ENCODE data around the gene FARP1. TPM values are rescaled to one million over a fixed set of nuclear protein-coding genes. Genes with fewer than 3 reads are reported as not detected.

The FARP1 gene
- total and polyA plus RNA-seq, 10 of the 15 experiments (the other 5 are each of a cell fraction or from before 2014, with no cell fraction given), result 0.17 to 6.9 (median 0.68) TPM

- BruUV-seq (replicated peaks), result no TSS peak
- ChIA-PET POLR2A (no interaction called here), CTCF (interaction anchor here (2.0 kb wide), 1 partner anchor 12 kb away, joined by 13 read pairs; no protein-coding TSS in a partner anchor), RAD21 (ENCODE audit: unreplicated experiment) (no interaction called here), SMC1A (ENCODE audit: uncharacterized antibody, unreplicated experiment) (interaction anchor here (1.3 to 1.4 kb wide), 2 partner anchors 11 to 27 kb away, joined by 4 to 5 read pairs; no protein-coding TSS in a partner anchor)
- Histone ChIP-seq H3K36me3 (ENCODE audit: control insufficient read depth in 2 of 2, insufficient read depth in 2 of 2, low read length in 1 of 2) (no peaks in the 10 kb centered on the region), H3K4me1 (ENCODE audit: control insufficient read depth, insufficient read depth, low read length) (no peaks in the 10 kb centered on the region), H3K27me3 (replicated peaks in 1 of 2; ENCODE audit: control insufficient read depth in 2 of 2, insufficient read depth in 2 of 2, low read length in 1 of 2) (no peaks in the 10 kb centered on the region), H3K9me3 (replicated peaks; ENCODE audit: control insufficient read depth, insufficient read depth, low read length) (no peaks in the 10 kb centered on the region; the same call in 2 of the 3 replicates), H3K4me3 (no peak overlapping the region), H2AFZ (ENCODE audit: control insufficient read depth, low read depth, low read length) (no peak overlapping the region), H4K20me1 (ENCODE audit: control insufficient read depth, insufficient read depth) (no peaks in the 10 kb centered on the region), H3K4me2 (ENCODE audit: control insufficient read depth, insufficient read depth) (no peak overlapping the region), H3K9ac (ENCODE audit: control insufficient read depth, insufficient read depth, low read length) (no peak overlapping the region), H3K79me2 (ENCODE audit: control insufficient read depth, insufficient read depth, low read length) (no peaks in the 10 kb centered on the region), H3K27ac (ENCODE audit: control insufficient read depth, insufficient read depth) (no peak overlapping the region)
- DNase-seq (ENCODE audit: low read depth, low spot score) (no peak), FAIRE-seq (no peak), ATAC-seq (no peak)
- in situ Hi-C loops (cut with MboI) (no loop called here), intact Hi-C loops (cut with micrococcal nuclease; ENCODE audit: unreplicated experiment) (no loop called here)
- WGBS (ENCODE audit: insufficient coverage, insufficient replicate concordance, low lambda C conversion rate, missing lambda C conversion rate), result 32% methylated on average over 12 of the region's 12 CpGs
- no peak for TF ChIP-seq IKZF1 (conservative IDR thresholded peaks at IDR 0.05)
- no peak for TF ChIP-seq ZBTB11 (CRISPR knock-in tag; IDR thresholded peaks at IDR 0.05)
These were observed 190.6 kb downstream of the FARP1 start for GRCh38 chr13:98333486-98333885.

GRCh38 chr13:98334620-98335205, 191.8 kb downstream of the FARP1 start:
- H3K4me3 ChIP-seq, result no peak overlapping the region
- H3K79me2 ChIP-seq (ENCODE audit: control insufficient read depth, insufficient read depth, low read length), result no peaks in the 10 kb centered on the region
- no peak overlapping the region for H3K9ac ChIP-seq (ENCODE audit: control insufficient read depth, insufficient read depth, low read length)
- DNase-seq (ENCODE audit: low read depth, low spot score), result no peak
- no peaks in the 10 kb centered on the region for H3K27me3 ChIP-seq (replicated peaks in 1 of 2; ENCODE audit: control insufficient read depth in 2 of 2, insufficient read depth in 2 of 2, low read length in 1 of 2)
- RAD21 ChIA-PET (ENCODE audit: unreplicated experiment), result no interaction called here
- H4K20me1 ChIP-seq (ENCODE audit: control insufficient read depth, insufficient read depth), result no peaks in the 10 kb centered on the region
- SMC1A ChIA-PET (ENCODE audit: uncharacterized antibody, unreplicated experiment), result interaction anchor here (1.4 kb wide), 1 partner anchor 60 kb away, joined by 3 read pairs; no protein-coding TSS in a partner anchor
- POLR2A ChIA-PET, result no interaction called here
- in situ Hi-C loops (cut with MboI), result no loop called here
- WGBS (ENCODE audit: insufficient coverage, insufficient replicate concordance, low lambda C conversion rate, missing lambda C conversion rate), result 36% methylated on average over 5 of the region's 5 CpGs
- intact Hi-C loops (cut with micrococcal nuclease; ENCODE audit: unreplicated experiment), result no loop called here
- no peak for FAIRE-seq
- ATAC-seq, result no peak
- BruUV-seq (replicated peaks), result no TSS peak
- H3K27ac ChIP-seq (ENCODE audit: control insufficient read depth, insufficient read depth), result no peak overlapping the region
- H3K4me1 ChIP-seq (ENCODE audit: control insufficient read depth, insufficient read depth, low read length), result no peaks in the 10 kb centered on the region
- H3K36me3 ChIP-seq (ENCODE audit: control insufficient read depth in 2 of 2, insufficient read depth in 2 of 2, low read length in 1 of 2), result no peaks in the 10 kb centered on the region
- H3K9me3 ChIP-seq (replicated peaks; ENCODE audit: control insufficient read depth, insufficient read depth, low read length), result no peaks in the 10 kb centered on the region; the same call in 2 of the 3 replicates
- CTCF ChIA-PET, result interaction anchor here (0.6 kb wide), 1 partner anchor 13 kb away, joined by 3 read pairs; no protein-coding TSS in a partner anchor
- H2AFZ ChIP-seq (ENCODE audit: control insufficient read depth, low read depth, low read length), result no peak overlapping the region
- H3K4me2 ChIP-seq (ENCODE audit: control insufficient read depth, insufficient read depth), result no peak overlapping the region
- TF ChIP-seq LARP7 (IDR thresholded peaks at IDR 0.05) (no peak), BCLAF1 (IDR thresholded peaks at IDR 0.05) (no peak), RUNX3 (IDR thresholded peaks at IDR 0.05; ENCODE audit: low read length) (no peak), CBFB (IDR thresholded peaks at IDR 0.05; ENCODE audit: low read depth) (no peak), RBBP5 (conservative IDR thresholded peaks at IDR 0.05) (no peak), ZSCAN29 (IDR thresholded peaks at IDR 0.05) (no peak), HDAC2 (IDR thresholded peaks at IDR 0.05) (no peak), MEF2B (IDR thresholded peaks at IDR 0.05; ENCODE audit: partially characterized antibody, poor library complexity, severe bottlenecking) (no peak)
